GM12864 (cell line): ENCODE data around the gene CSGALNACT2.

ENCODE experiments used
- DNase-seq: peaks from one replicate; pipeline ENCODE4 v3.0.0-alpha.2; 2011; ENCODE audit warnings: low read depth
- H3K4me3 ChIP-seq: 2 replicates; pipeline ENCODE4 v1.5.1; 2011; ENCODE audit warnings: mild to moderate bottlenecking, low read depth, low read length, control low read depth
- CTCF ChIP-seq: IDR thresholded peaks from 2 replicates; pipeline ENCODE4 v1.5.1; 2011; ENCODE audit warnings: low read depth, mild to moderate bottlenecking, moderate library complexity, low read length, control low read depth, inconsistent platforms; ENCODE audit errors: missing control alignments

Gene CSGALNACT2

GRCh38 chr10:43222210-43222720 lies 84.0 kb downstream of the CSGALNACT2 start:
- no peak for DNase-seq
- H3K4me3 ChIP-seq, result no peak overlapping the region
- no peak for TF ChIP-seq CTCF

- TF ChIP-seq CTCF, result no peak
- DNase-seq, result no peak
- H3K4me3 ChIP-seq, result no peak overlapping the region
Observed at GRCh38 chr10:43223056-43223455, 84.8 kb downstream of the CSGALNACT2 start.

GRCh38 chr10:43224321-43224720 lies 86.1 kb downstream of the CSGALNACT2 start:
- TF ChIP-seq CTCF, result no peak
- H3K4me3 ChIP-seq, result no peak overlapping the region
- DNase-seq, result no peak

GRCh38 chr10:43225004-43225786 lies 87.0 kb downstream of the CSGALNACT2 start:
- TF ChIP-seq CTCF, result no peak
- H3K4me3 ChIP-seq, result no peak overlapping the region
- no peak for DNase-seq

GRCh38 chr10:43225787-43226153 lies 87.5 kb downstream of the CSGALNACT2 start:
- TF ChIP-seq CTCF, result no peak
- no peak overlapping the region for H3K4me3 ChIP-seq
- no peak for DNase-seq

- no peak overlapping the region for H3K4me3 ChIP-seq
- DNase-seq, result no peak
- TF ChIP-seq CTCF, result no peak
Observed at GRCh38 chr10:43226441-43226840, 88.2 kb downstream of the CSGALNACT2 start.
